Measurements from ENCODE around the gene PTGR2.
"Not testable (repeated sequence)": the region's sequence is repeated elsewhere in the genome, so short reads cannot be mapped to it uniquely, and the experiment has no call there.

Gene PTGR2

GRCh38 chr14:73833530-73834260, 17.9 kb upstream of the PTGR2 start:
- no peak for TF ChIP-seq CTCF (IDR thresholded peaks at IDR 0.05; ENCODE audit: extremely low read depth, missing control alignments)
- DNase-seq (ENCODE audit: low spot score): no peak

GRCh38 chr14:73834261-73834625, 17.4 kb upstream of the PTGR2 start:
- no peak for DNase-seq (ENCODE audit: low spot score)
- TF ChIP-seq CTCF (IDR thresholded peaks at IDR 0.05; ENCODE audit: extremely low read depth, missing control alignments): no peak

DNA sequence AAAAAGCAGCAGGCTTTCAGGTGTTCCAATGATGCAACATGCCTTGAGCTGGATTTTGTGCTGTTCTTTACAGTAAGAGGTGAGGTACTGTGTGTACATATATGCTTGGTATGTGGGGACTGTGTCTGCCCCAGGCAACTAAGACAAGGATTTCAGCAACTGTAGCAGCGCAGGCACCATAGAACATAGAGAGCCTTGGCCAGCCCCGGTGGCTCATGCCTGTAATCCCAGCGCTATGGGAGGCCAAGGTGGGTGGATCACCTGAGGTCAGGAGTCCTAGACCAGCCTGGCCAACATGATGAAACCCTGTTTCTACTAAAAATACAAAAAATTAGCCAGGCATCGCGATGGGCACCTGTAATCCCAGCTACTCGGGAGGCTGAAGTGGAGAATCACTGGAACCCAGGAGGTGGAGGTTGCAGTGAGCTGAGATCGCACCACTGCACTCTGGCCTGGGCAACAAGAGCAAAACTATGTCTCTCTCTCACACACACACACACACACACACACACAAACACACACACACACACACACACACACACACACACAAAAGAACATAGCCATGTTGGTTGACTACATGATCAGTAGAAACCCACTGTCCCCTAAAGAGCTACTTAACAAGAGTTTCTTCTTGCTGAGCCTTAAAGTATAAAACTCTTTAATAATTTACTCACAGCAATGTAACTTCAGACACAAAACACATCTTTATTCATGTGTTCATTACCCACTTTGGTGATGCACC, 13.2 kb upstream of the PTGR2 start:
- DNase-seq (ENCODE audit: low spot score): not testable (repeated sequence)

- no peak for TF ChIP-seq CTCF (IDR thresholded peaks at IDR 0.05; ENCODE audit: extremely low read depth, missing control alignments)
- no peak for DNase-seq (ENCODE audit: low spot score)
Observed at GRCh38 chr14:73842201-73842600, 9.4 kb upstream of the PTGR2 start.

GRCh38 chr14:73842851-73843250, 8.8 kb upstream of the PTGR2 start:
- no peak for TF ChIP-seq CTCF (IDR thresholded peaks at IDR 0.05; ENCODE audit: extremely low read depth, missing control alignments)
- no peak for DNase-seq (ENCODE audit: low spot score)

DNA sequence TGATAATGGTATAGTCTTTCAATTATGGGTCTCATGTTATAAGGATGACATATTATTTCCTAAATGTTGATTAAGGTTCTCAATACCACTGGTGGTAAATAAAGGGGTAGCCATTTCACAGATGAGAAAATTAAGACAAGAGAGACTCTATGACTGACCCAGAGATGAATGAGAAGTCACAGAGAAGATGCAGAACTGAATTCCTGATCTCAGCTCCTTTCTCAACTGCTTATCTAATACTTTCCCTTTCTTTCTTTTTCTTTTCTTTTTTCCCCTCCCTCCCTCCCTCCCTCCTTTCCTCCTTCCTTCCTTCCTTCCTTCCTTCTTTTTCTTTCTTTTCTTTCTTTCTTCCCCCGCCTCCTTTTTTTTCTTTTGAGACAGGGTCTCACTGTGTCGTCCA, 8.3 kb upstream of the PTGR2 start:
- no peak for TF ChIP-seq CTCF (IDR thresholded peaks at IDR 0.05; ENCODE audit: extremely low read depth, missing control alignments)

GRCh38 chr14:73846947-73847346, 4.7 kb upstream of the PTGR2 start:
- no peak for DNase-seq (ENCODE audit: low spot score)
- no peak for TF ChIP-seq CTCF (IDR thresholded peaks at IDR 0.05; ENCODE audit: extremely low read depth, missing control alignments)

More for the DNA sequence above, 8.3 kb upstream of the PTGR2 start:
- no peak for DNase-seq (ENCODE audit: low spot score)
